B cell (primary cell): ENCODE results near the gene SLC45A2. TPM values are rescaled to one million over a fixed set of nuclear protein-coding genes. Genes with fewer than 3 reads are reported as not detected.

Experiments
- ATAC-seq: fragments of 200-7000 bp; cut with Tn5 transposase; one replicate; pipeline ENCODE4 v1.10.0; 2021; ENCODE audit warnings: low read depth, mild to moderate bottlenecking, moderate number of reproducible peaks, moderate library complexity
- CTCF ChIA-PET: fragments of 350-600 bp; sonication (Branson Sonifier 250); formaldehyde crosslinking; loops from one replicate; lab custom pipeline; 2021; ENCODE audit warnings: antibody characterized with exemption, inconsistent platforms; lab: Charles Lee
- POLR2A ChIA-PET: fragments of 350-600 bp; sonication (Branson Sonifier 250); formaldehyde crosslinking; loops from one replicate; lab custom pipeline; 2021; ENCODE audit warnings: antibody characterized with exemption; lab: Charles Lee
- DNase-seq: peaks from one replicate; pipeline ENCODE4 v3.0.0; 2013
- H2AFZ ChIP-seq: 2 replicates; pipeline ENCODE4 v1.6.1; 2012; ENCODE audit warnings: mild to moderate bottlenecking, low read depth, low read length; ENCODE audit not compliant: insufficient read depth, poor library complexity, severe bottlenecking
- H3K27ac ChIP-seq, 2 donors: 1 replicate in 1 of 2; 2 replicates in 1 of 2; pipeline ENCODE4 v1.5.1; 2012 to 2013; ENCODE audit warnings: low read length in 2 of 2, mild to moderate bottlenecking in 2 of 2, moderate library complexity in 1 of 2
- H3K27me3 ChIP-seq, 4 experiments: fragments of 200-600 bp in 1 of 4; sonication (generic) in 1 of 4; replicated peaks in 1 of 4; 1 replicate in 2 of 4; 2 replicates in 2 of 4; pipeline versions ENCODE4 v1.6.1 to v1.7.0; 2013 to 2016; ENCODE audit warnings: low read length in 3 of 4, mild to moderate bottlenecking in 2 of 4, mixed read lengths in 1 of 4, moderate library complexity in 1 of 4; ENCODE audit not compliant: insufficient read depth in 4 of 4, control insufficient read depth in 3 of 4; ENCODE audit errors: control extremely low read depth in 1 of 4
- H3K36me3 ChIP-seq, 2 experiments: replicated peaks in 1 of 2; 1 replicate in 1 of 2; 2 replicates in 1 of 2; pipeline versions ENCODE4 v1.6.1 to v1.7.1; 2013; ENCODE audit warnings: low read length in 1 of 2; ENCODE audit not compliant: insufficient read depth in 2 of 2, control insufficient read depth in 1 of 2; ENCODE audit errors: control extremely low read depth in 1 of 2, extremely low read depth in 1 of 2
- H3K4me1 ChIP-seq, 2 donors: fragments of 200-600 bp in 1 of 2; sonication (generic) in 1 of 2; 1 replicate in 1 of 2; 2 replicates in 1 of 2; pipeline versions ENCODE4 v1.5.1 to v1.6.1; 2013 to 2017; ENCODE audit warnings: low read length in 2 of 2; ENCODE audit not compliant: control insufficient read depth in 2 of 2, insufficient read depth in 2 of 2
- H3K4me2 ChIP-seq: replicated peaks from 2 replicates; pipeline ENCODE3; 2012; ENCODE audit warnings: mild to moderate bottlenecking, low read depth, low read length; ENCODE audit not compliant: poor library complexity, severe bottlenecking
- H3K4me3 ChIP-seq, 5 experiments: fragments of 200-600 bp in 1 of 5; sonication (generic) in 1 of 5; 1 replicate in 3 of 5; 2 replicates in 2 of 5; pipeline versions ENCODE4 v1.5.1 to v1.7.0; 2011 to 2016; ENCODE audit warnings: low read length in 4 of 5, mild to moderate bottlenecking in 4 of 5, low read depth in 2 of 5, control low read depth in 1 of 5, moderate library complexity in 1 of 5; ENCODE audit not compliant: insufficient read depth in 1 of 5; ENCODE audit errors: control extremely low read depth in 1 of 5, extremely low read depth in 1 of 5
- H3K79me2 ChIP-seq: fragments of 200-600 bp; sonication (generic); one replicate; pipeline ENCODE4 v1.6.0; 2016; ENCODE audit warnings: low read length; ENCODE audit not compliant: control insufficient read depth, insufficient read depth
- H3K9ac ChIP-seq: fragments of 200-600 bp; sonication (generic); 2 replicates; pipeline ENCODE4 v1.6.1; 2017; ENCODE audit warnings: mild to moderate bottlenecking, low read length, moderate library complexity
- H3K9me3 ChIP-seq, 3 donors: one replicate each; pipeline versions ENCODE4 v1.6.1 to v1.7.1; 2013; ENCODE audit warnings: low read length in 2 of 3; ENCODE audit not compliant: control insufficient read depth in 2 of 3, insufficient read depth in 1 of 3; ENCODE audit errors: control extremely low read depth in 1 of 3
- H4K20me1 ChIP-seq: 2 replicates; pipeline ENCODE4 v1.6.0; 2012; ENCODE audit warnings: mild to moderate bottlenecking, low read length; ENCODE audit not compliant: insufficient read depth, control insufficient read depth, poor library complexity, severe bottlenecking
- H3K27ac Mint-ChIP-seq: one replicate; pipeline ENCODE4 v1.8.0; 2021; ENCODE audit warnings: mixed read lengths
- H3K27me3 Mint-ChIP-seq: one replicate; pipeline ENCODE4 v1.8.0; 2021; ENCODE audit warnings: mixed read lengths
- H3K4me1 Mint-ChIP-seq: one replicate; pipeline ENCODE4 v1.8.0; 2021; ENCODE audit warnings: mixed read lengths
- H3K4me3 Mint-ChIP-seq: one replicate; pipeline ENCODE4 v1.8.0; 2021; ENCODE audit warnings: mixed read lengths
- H3K9me3 Mint-ChIP-seq: one replicate; pipeline ENCODE4 v1.8.0; 2022; ENCODE audit warnings: mixed read lengths; ENCODE audit not compliant: insufficient read depth
- CTCF ChIP-seq: fragments of 200-600 bp; IDR thresholded peaks from one replicate; pipeline ENCODE4 v1.8.0; 2022; ENCODE audit warnings: antibody characterized with exemption, mild to moderate bottlenecking
- EZH2 ChIP-seq: IDR thresholded peaks from 2 replicates; pipeline ENCODE4 v1.6.1; 2012; ENCODE audit warnings: borderline replicate concordance, low read depth, mild to moderate bottlenecking, moderate library complexity, low read length; ENCODE audit not compliant: insufficient read depth, poor library complexity, severe bottlenecking
- WGBS: methylation state at CpG from one replicate; pipeline ENCODE4 v1.1.5; 2013; ENCODE audit warnings: missing lambda C conversion rate; ENCODE audit not compliant: insufficient coverage; 5-methylcytosine and 5-hydroxymethylcytosine counted together
- intact Hi-C: fragments of 100-400 bp; cut with micrococcal nuclease; formaldehyde crosslinking; loops from one replicate; pipeline ENCODE4 v1.10.0; 2022
- polyA plus RNA-seq: library from polyadenylated mRNA; depleted of rRNA; stranded (reverse); fragments of >200 nt; gene quantifications from 2 replicates; pipeline ENCODE4 v1.2.3, GENCODE V29; 2012
- total RNA-seq, 2 donors: library from RNA; stranded (reverse); fragments of 120-200 nt in 1 of 2; gene quantifications; 1 replicate in 1 of 2; 2 replicates in 1 of 2; pipeline versions ENCODE4 v1.2.3 to v1.2.4, GENCODE V29; 2013 to 2022

Gene SLC45A2
- total and polyA plus RNA-seq, 2 donors (not counting 1 experiment from before 2014, with no cell fraction given), result not detected

DNA sequence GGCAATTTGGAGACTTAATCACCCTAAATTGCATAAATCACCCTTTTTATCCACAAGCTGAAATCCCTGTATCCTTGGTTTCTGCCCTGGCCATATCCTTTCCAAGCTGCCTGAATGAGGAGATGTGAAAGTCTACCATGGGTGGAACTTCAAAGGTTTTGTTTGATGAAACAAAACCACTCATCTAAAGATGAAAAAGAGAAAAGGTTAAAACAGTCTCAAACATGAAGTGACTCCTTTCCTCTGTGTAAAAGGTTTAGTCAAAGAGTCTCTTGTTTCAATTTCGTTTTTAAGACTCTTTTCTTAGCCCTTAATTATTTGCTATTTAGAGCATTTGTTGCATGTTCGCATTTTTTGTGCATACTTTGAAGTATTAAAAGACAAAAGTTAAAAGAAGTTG is 11.2 kb downstream of the SLC45A2 start:
- Histone ChIP-seq H2AFZ (no peak overlapping the region), H3K27ac (no peak overlapping the region), H3K79me2 (no peaks in the 10 kb centered on the region), H3K27me3 (peaks cover 0 to 5% (median 0%) of the 10 kb centered on the region in 4 experiments), H3K36me3 (no peaks in the 10 kb centered on the region), H3K4me3 (no peak overlapping the region), H3K4me1 (no peaks in the 10 kb centered on the region), H3K9me3 (no peaks in the 10 kb centered on the region), H4K20me1 (no peaks in the 10 kb centered on the region), H3K4me2 (no peak overlapping the region), H3K9ac (no peak overlapping the region)
- WGBS, result no CpG with 5 or more reads among the region's 2 CpGs
- ChIA-PET POLR2A (no interaction called here), CTCF (no interaction called here)
- intact Hi-C loops, result no loop called here
- Mint-ChIP-seq H3K9me3 (no peaks in the 10 kb centered on the region), H3K27me3 (peaks cover 12% of the 10 kb centered on the region), H3K4me3 (no peak overlapping the region), H3K27ac (no peak overlapping the region), H3K4me1 (no peaks in the 10 kb centered on the region)
- DNase-seq (no peak), ATAC-seq (no peak)
- TF ChIP-seq CTCF (no peak), EZH2 (no peak)

- Histone ChIP-seq H3K9ac (no peak overlapping the region), H3K36me3 (no peaks in the 10 kb centered on the region), H2AFZ (peak overlapping the region; percentile 35), H3K4me1 (no peaks in the 10 kb centered on the region), H3K9me3 (no peaks in the 10 kb centered on the region), H3K27ac (no peak overlapping the region), H3K27me3 (peaks cover 0 to 5% (median 0%) of the 10 kb centered on the region in 4 experiments), H3K4me3 (no peak overlapping the region), H3K79me2 (no peaks in the 10 kb centered on the region), H3K4me2 (no peak overlapping the region), H4K20me1 (no peaks in the 10 kb centered on the region)
- ChIA-PET POLR2A (interaction anchor here (0.6 kb wide), 1 partner anchor 39 kb away, joined by 3 read pairs; no protein-coding TSS in a partner anchor), CTCF (interaction anchor here (1.0 to 3.3 kb wide), 12 partner anchors 9 to 542 kb away, joined by 3 to 22 read pairs (median 6); partner anchors contain the start of gene RXFP3)
- intact Hi-C loops, result no loop called here
- Mint-ChIP-seq H3K4me1 (no peaks in the 10 kb centered on the region), H3K9me3 (no peaks in the 10 kb centered on the region), H3K4me3 (no peak overlapping the region), H3K27me3 (peaks cover 3% of the 10 kb centered on the region), H3K27ac (no peak overlapping the region)
- TF ChIP-seq EZH2 (no peak), CTCF (peak; percentile 53)
- ATAC-seq, result no peak
- peak; percentile 14 for DNase-seq
- WGBS, result 59% methylated on average over 9 of the region's 10 CpGs
Measured at GRCh38 chr5:33969572-33970452, 14.7 kb downstream of the SLC45A2 start.
